ENCODE measurements around the gene GATB.
"Not testable (repeated sequence)": the region's sequence is repeated elsewhere in the genome, so short reads cannot be mapped to it uniquely, and the experiment has no call there.

GATB gene

GRCh38 chr4:151731670-151732069, 29.1 kb downstream of the GATB start:
- not testable (repeated sequence) for DNase-seq (ENCODE audit: low read depth, low spot score)

GRCh38 chr4:151729731-151730559, 30.9 kb downstream of the GATB start:
- DNase-seq (ENCODE audit: low read depth, low spot score), result peak; percentile 12

GRCh38 chr4:151728679-151729078, 32.1 kb downstream of the GATB start:
- DNase-seq (ENCODE audit: low read depth, low spot score), result no peak

GRCh38 chr4:151728006-151728405, 32.8 kb downstream of the GATB start:
- no peak for DNase-seq (ENCODE audit: low read depth, low spot score)

DNA sequence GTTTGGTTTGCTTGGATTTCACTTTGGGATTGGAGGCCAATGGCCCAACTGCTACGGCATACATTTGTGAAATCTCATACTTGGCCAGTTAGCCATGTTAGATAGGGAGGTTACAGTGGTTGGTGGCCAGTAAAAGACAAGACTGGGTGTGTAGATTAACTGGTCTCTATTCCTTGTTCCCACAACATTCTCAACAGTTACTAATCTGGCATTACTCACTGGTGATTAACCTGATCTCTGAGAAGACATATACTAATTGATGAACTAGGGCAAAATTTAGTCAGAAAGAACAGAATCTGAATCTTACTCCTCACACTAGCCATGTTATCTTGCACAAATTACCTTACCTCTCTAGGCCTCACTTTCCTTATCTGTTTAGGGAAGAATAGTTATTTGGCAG, 33.4 kb downstream of the GATB start:
- DNase-seq (ENCODE audit: low read depth, low spot score), result no peak

GRCh38 chr4:151725087-151725486, 35.7 kb downstream of the GATB start:
- no peak for DNase-seq (ENCODE audit: low read depth, low spot score)

DNA sequence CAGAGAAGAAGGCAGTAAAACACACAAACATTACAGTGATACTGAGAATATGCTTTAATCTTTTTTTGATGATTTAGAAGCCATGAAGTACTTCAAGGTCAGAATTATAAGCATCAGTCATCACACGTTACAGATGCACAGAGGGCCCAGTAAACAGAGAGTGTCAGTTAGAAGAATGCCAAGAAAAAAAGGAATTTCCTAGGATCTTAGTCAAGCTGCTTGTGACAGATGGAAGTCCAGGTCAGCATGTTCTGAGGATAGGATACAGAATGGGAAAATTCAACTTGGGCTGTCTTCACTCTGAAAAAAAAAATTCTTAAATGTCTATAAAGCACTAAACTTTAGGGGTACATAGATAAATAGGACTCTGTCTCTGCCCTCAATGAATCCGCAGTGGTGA, 38.9 kb downstream of the GATB start:
- DNase-seq (ENCODE audit: low read depth, low spot score), result no peak

- no peak for DNase-seq (ENCODE audit: low read depth, low spot score)
Observed at GRCh38 chr4:151721466-151721865, 39.3 kb downstream of the GATB start.

GRCh38 chr4:151719956-151720334, 40.9 kb downstream of the GATB start:
- DNase-seq (ENCODE audit: low read depth, low spot score), result no peak

DNA sequence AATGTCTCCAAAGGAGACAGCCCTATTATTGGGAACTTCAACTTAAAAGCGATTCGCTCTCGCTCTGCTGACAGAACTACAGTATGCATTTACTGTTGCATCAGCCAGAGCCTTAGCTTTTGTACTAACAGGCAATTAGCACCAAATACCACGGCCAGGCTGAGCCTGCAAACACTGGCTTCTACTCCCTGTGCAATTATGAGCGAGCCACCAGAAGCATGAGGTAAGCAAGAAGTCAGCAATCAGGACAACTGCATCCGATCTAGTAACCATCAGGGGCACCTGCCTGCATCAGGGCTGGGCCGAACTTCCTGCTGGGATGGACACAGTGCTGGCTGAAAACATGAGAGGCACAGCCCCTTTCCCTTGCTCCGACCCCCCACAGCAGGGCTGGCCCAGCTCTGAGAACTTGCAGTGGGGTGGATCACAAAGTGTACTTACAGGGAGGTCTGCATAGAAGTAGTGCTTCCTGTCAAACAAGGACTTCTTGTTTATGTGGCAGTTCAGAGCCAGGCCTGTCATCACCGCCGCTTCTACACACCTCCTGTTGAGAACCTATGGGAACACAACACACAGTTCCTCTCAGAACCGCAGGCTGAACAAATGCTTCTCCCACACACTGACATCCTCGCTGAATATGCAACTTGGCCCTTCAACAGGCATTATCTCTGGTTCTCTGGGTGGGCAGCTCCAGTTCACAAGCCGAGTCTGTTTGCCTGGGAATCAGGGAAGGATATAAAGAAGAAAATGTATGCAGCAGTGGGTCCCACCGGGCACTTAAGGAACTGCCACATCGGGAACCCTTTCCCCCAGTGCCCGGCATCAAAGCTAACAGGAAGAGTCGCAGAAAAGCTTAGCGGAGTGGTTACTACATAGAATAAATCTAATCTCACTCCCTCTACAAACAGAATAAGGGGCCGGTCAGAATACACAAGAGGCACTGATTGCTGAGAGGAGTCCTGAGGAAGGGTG, 41.5 kb downstream of the GATB start:
- DNase-seq (ENCODE audit: low read depth, low spot score), result no peak

DNA sequence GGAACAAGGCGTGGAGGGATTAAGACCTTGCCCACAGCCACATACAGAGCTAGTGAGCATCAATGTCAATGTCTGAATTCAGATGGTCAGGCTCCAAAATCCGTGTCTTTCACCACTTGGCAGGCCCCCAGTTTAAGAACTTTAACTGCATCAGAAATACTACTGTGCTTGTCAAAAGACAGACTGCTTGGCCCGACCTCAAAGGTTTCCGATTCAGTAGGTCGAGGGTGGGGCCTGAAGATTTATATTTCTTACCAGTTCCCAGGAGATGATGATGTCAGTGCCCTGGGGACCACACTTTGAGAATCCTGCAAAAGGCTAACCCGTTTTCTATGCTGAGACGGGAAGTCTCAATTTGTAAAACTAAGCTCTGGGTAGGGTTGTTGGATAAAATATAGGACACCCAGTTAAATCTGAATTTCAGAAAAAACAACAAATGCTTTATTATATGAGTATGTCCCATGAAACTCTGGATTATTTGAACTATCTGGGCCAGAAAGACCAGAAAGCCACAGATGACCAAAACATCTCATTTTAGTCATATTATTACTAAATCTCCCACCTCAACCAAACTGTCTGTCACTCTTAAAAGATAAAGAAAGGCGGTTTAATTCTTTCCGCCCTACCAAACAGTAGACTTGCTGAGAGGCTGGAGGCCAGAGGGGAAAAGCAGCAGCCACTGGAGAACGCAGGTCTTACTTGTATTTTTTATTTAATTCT, 42.7 kb downstream of the GATB start:
- no peak for DNase-seq (ENCODE audit: low read depth, low spot score)

DNA sequence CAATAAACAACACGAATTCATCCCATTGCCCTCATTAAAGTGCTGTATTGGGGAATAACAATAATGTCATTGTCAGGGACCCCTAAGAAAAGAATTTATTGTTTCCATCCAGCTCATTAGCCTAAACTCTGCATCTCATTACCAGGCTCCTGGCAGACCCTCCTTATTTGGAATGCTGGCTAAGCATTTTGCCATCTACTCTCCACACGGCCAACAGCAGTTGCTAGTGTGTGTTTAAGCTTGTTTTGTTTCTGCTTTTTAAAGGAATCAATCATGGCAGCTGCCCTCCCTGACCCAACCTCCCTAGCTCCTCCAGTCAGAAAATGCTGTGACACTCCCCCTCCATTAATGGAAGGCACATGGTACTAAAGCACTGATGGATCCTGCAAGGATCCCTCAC, 43.5 kb downstream of the GATB start:
- DNase-seq (ENCODE audit: low read depth, low spot score), result no peak

DNA sequence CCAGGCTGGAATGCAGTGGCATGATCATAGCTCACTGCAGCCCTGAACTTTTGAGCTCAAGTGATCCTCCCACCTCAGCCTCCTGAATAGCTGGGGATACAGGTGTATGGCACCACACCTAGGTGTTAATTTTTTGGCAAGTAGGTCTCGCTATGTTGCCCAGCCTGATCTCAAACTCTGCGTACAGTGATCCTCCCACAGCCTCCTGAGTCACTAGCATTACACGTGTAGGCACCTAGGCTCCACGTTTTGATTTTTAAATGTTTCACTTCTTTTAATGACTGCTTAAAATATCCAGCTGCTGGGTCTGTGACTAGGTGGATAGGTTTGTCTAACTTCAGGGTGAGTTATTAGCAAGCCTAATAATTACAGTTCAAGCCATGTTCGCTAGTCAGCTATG, 44.5 kb downstream of the GATB start:
- no peak for DNase-seq (ENCODE audit: low read depth, low spot score)

DNA sequence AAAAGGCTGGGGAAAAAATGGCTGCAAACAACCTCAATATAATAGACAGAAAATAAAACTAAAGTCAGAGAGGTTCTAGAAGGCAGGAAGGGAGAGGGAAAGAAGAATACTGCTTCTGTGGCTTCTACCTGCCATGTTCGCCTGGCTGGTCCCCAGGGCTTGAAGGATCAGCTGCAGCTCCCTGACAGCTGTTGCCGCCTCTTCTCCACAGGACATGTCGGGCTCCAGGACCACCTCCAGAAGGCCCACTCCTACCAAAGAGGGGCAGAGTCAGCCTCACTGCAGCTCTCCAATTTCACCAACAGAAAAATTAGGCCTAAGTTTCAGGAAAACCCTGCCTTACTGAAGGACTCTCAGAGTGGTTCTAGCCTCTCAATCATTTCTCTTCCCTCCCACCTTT, 44.9 kb downstream of the GATB start:
- DNase-seq (ENCODE audit: low read depth, low spot score), result no peak

GRCh38 chr4:151712777-151713176, 48.0 kb downstream of the GATB start:
- DNase-seq (ENCODE audit: low read depth, low spot score), result no peak

- no peak for DNase-seq (ENCODE audit: low read depth, low spot score)
Observed at GRCh38 chr4:151711646-151712045, 49.2 kb downstream of the GATB start.

- DNase-seq (ENCODE audit: low read depth, low spot score), result no peak
Observed at GRCh38 chr4:151709587-151709986, 51.2 kb downstream of the GATB start.

DNA sequence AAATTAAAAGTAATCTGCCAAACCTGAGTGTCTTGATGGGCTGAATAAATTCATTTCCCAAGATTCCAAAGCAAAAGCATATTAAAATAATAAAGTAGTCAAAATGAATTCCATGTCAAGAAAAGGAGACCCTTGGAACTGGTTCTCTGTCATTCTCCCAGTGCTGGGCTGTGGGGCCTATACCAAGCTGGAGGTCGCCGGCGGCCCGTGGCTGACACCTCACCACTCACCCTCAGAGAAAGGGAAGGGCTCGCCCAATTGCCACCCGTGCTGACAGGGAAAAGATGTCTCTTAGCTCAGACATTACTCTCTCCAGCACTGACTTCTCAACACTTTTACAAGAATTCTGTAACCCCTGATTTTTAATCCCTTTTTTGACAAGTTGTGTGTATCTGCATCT, 51.7 kb downstream of the GATB start:
- no peak for DNase-seq (ENCODE audit: low read depth, low spot score)

GRCh38 chr4:151708100-151708499, 52.7 kb downstream of the GATB start:
- DNase-seq (ENCODE audit: low read depth, low spot score), result no peak

- no peak for DNase-seq (ENCODE audit: low read depth, low spot score)
Observed at GRCh38 chr4:151703401-151703800, 57.4 kb downstream of the GATB start.

DNA sequence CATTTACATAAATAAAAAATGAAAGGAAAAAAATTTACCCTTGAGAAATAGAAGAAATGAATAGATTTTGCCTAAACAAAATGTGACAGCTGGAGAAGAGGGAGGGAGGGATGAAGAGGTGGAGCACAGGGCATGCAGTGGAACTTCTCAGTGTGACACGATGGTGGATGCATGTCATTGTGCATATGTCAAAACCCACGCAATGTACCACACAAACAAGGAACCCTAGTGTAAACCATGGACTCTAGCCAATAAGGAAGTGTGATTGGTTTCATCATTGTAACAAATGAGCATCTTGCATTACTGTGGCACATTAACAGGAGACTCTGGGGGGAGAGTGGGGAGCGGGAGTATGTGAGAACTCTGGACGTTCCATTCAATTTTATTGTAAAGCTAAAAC, 58.6 kb downstream of the GATB start:
- no peak for DNase-seq (ENCODE audit: low read depth, low spot score)
